GM23338 (cell line): ENCODE results near the gene NEMP1. TPM values are rescaled to one million over a fixed set of nuclear protein-coding genes. Genes with fewer than 3 reads are reported as not detected.

Source experiments
- ATAC-seq: fragments of 200-7000 bp; cut with Tn5 transposase; 3 replicates; pipeline ENCODE4 v1.9.1; 2020
- DNase-seq: peaks from one replicate; pipeline ENCODE4 v3.0.0-alpha.2; 2015; ENCODE audit warnings: low spot score
- H2AFZ ChIP-seq: fragments of 200-600 bp; sonication (generic); 2 replicates; pipeline ENCODE4 v1.8.0; 2016; ENCODE audit warnings: antibody characterized with exemption, mild to moderate bottlenecking, moderate library complexity
- H3F3A ChIP-seq: fragments of 200-600 bp; sonication (generic); replicated peaks from 2 replicates; pipeline ENCODE4 v1.8.0; 2017; ENCODE audit warnings: antibody characterized with exemption, mixed run types, low read depth
- H3K27ac ChIP-seq: fragments of 200-600 bp; sonication (generic); 2 replicates; pipeline ENCODE4 v1.6.1; 2016; ENCODE audit warnings: low read depth
- H3K27me3 ChIP-seq: fragments of 200-600 bp; sonication (generic); 2 replicates; pipeline ENCODE4 v1.8.0; 2016; ENCODE audit warnings: mild to moderate bottlenecking, mixed run types, moderate library complexity; ENCODE audit not compliant: insufficient read depth
- H3K36me3 ChIP-seq: fragments of 200-600 bp; sonication (generic); 2 replicates; pipeline ENCODE4 v1.8.0; 2016; ENCODE audit warnings: mild to moderate bottlenecking; ENCODE audit not compliant: insufficient read depth
- H3K4me1 ChIP-seq: fragments of 200-600 bp; sonication (generic); 2 replicates; pipeline ENCODE4 v1.8.0; 2016; ENCODE audit warnings: mild to moderate bottlenecking, moderate library complexity; ENCODE audit not compliant: insufficient read depth
- H3K4me2 ChIP-seq: fragments of 200-600 bp; sonication (generic); 2 replicates; pipeline ENCODE4 v1.7.1; 2017; ENCODE audit warnings: mixed run types
- H3K4me3 ChIP-seq: fragments of 200-600 bp; sonication (generic); 2 replicates; pipeline ENCODE4 v1.6.1; 2016; ENCODE audit warnings: mixed run types
- H3K79me2 ChIP-seq: fragments of 200-600 bp; sonication (generic); replicated peaks from 2 replicates; pipeline ENCODE4 v1.8.0; 2017; ENCODE audit warnings: mild to moderate bottlenecking; ENCODE audit not compliant: insufficient read depth
- H3K9me2 ChIP-seq: fragments of 200-600 bp; sonication (generic); 2 replicates; pipeline ENCODE4 v1.8.0; 2017; ENCODE audit not compliant: insufficient read depth
- H4K20me1 ChIP-seq: fragments of 200-600 bp; sonication (generic); replicated peaks from 2 replicates; pipeline ENCODE4 v1.8.0; 2017; ENCODE audit warnings: mild to moderate bottlenecking; ENCODE audit not compliant: insufficient read depth
- H3K27ac Mint-ChIP-seq: 2 replicates; pipeline ENCODE4 v1.8.0; 2020; ENCODE audit warnings: inconsistent platforms, mild to moderate bottlenecking, moderate library complexity, mixed read lengths
- H3K27me3 Mint-ChIP-seq: 3 replicates; pipeline ENCODE4 v1.8.0; 2022; ENCODE audit warnings: low read depth, mild to moderate bottlenecking, moderate library complexity, mixed read lengths, inconsistent platforms; ENCODE audit not compliant: insufficient read depth, poor library complexity
- H3K36me3 Mint-ChIP-seq: 3 replicates; pipeline ENCODE4 v1.8.0; 2021; ENCODE audit warnings: low read depth, mild to moderate bottlenecking, inconsistent platforms, moderate library complexity, mixed read lengths
- H3K4me1 Mint-ChIP-seq: 3 replicates; pipeline ENCODE4 v1.8.0; 2020; ENCODE audit warnings: mild to moderate bottlenecking, inconsistent platforms, mixed read lengths
- H3K4me3 Mint-ChIP-seq: 3 replicates; pipeline ENCODE4 v1.8.0; 2021; ENCODE audit warnings: moderate library complexity, mild to moderate bottlenecking, inconsistent platforms, mixed read lengths
- H3K9me3 Mint-ChIP-seq: 3 replicates; pipeline ENCODE4 v1.8.0; 2020; ENCODE audit warnings: moderate library complexity, mild to moderate bottlenecking, inconsistent platforms, mixed read lengths
- CREB1 ChIP-seq: fragments of 250-450 bp; sonication (Bioruptor Pico); IDR thresholded peaks from 2 replicates; pipeline ENCODE4 v1.5.0; 2020; ENCODE audit warnings: low read depth, mild to moderate bottlenecking, moderate library complexity
- EZH2phosphoT487 ChIP-seq: fragments of 200-600 bp; sonication (generic); IDR thresholded peaks from one replicate; pipeline ENCODE4 v1.8.1; 2018; ENCODE audit warnings: antibody characterized with exemption; ENCODE audit not compliant: unreplicated experiment
- STAT1 ChIP-seq: IDR thresholded peaks from one replicate; pipeline ENCODE4 v1.6.1; 2016; ENCODE audit warnings: antibody characterized with exemption; ENCODE audit not compliant: unreplicated experiment
- ZNF114 ChIP-seq: fragments of 250-450 bp; sonication (Bioruptor Pico); IDR thresholded peaks from 2 replicates; pipeline ENCODE4 v1.5.0; 2020; ENCODE audit warnings: mild to moderate bottlenecking, moderate library complexity
- ZNF331 ChIP-seq: fragments of 250-450 bp; sonication (Bioruptor Pico); IDR thresholded peaks from 2 replicates; pipeline ENCODE4 v1.5.0; 2020; ENCODE audit warnings: low read depth, mild to moderate bottlenecking, moderate library complexity
- polyA plus RNA-seq: library from polyadenylated mRNA; unstranded; fragments of >200 nt; fragmentation: Nextera tagmentation; extraction: Ambion mirVana; gene quantifications from 2 replicates; pipeline ENCODE4 v1.2.1, GENCODE V29; 2016
- total RNA-seq: library from RNA; depleted of rRNA; stranded (reverse); fragments of >200 nt; shearing (Covaris generic); gene quantifications from 2 replicates; pipeline ENCODE4 v1.2.3, GENCODE V29; 2014
- TF ChIP-seq, protein P1 (sequence below): IDR thresholded peaks from one replicate; pipeline ENCODE4 v1.6.1; 2018; ENCODE audit warnings: antibody characterized with exemption; ENCODE audit not compliant: unreplicated experiment
- TF ChIP-seq, protein P2 (sequence below): IDR thresholded peaks from 2 replicates; pipeline ENCODE4 v1.6.1; 2016; ENCODE audit warnings: antibody characterized with exemption
- TF ChIP-seq, protein P3 (sequence below), 2 experiments: fragments of 200-600 bp in 1 of 2; sonication (generic) in 1 of 2; conservative IDR thresholded peaks; 2 replicates each; pipeline versions ENCODE4 v1.5.1 to v1.6.1; 2016 to 2017; ENCODE audit warnings: antibody characterized with exemption in 2 of 2, low read depth in 2 of 2, mild to moderate bottlenecking in 2 of 2, moderate library complexity in 1 of 2

Gene NEMP1
- total and polyA plus RNA-seq, 2 experiments from 2014 or later, result 11.9 to 35.0 TPM

DNA sequence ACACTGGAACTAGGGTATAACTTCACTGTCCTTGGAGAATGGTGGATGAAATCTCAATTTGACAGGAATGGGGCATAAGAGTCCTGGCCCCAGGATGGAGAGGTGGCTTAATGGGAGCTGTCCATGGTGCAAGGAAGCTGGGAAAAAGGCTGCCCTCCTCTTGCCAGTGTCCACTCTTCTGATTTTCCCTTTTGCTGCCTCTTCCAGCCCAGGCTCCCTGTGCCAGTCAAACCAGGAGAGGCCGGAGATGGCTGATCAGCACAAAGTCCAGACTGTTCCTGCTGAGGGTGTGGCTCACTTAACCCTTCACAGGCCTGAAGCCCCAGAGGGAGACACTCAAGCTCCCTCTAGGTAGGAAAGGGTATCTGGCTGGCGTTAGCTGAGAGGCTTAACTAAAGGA is 28.7 kb downstream of the NEMP1 start, which contains the start of gene MYO1A:
TSS of gene MYO1A (minus strand) at position 240 of the 400 bp plus-strand sequence. CDS start 1,806 bp downstream, outside the sequence.
- Histone ChIP-seq H3K36me3 (no peaks in the 10 kb centered on the region), H3F3A (0 out of 2 replicates have a peak, but pooled peaks cover 2% of the 10 kb centered on the region), H4K20me1 (no peaks in the 10 kb centered on the region), H3K27ac (no peak within 1 kb of the TSS), H3K4me1 (no peaks in the 10 kb centered on the region), H3K4me2 (no peak within 1 kb of the TSS), H3K9me2 (no peaks in the 10 kb centered on the region; the same call in 1 of the 2 replicates), H3K27me3 (no peaks in the 10 kb centered on the region), H3K79me2 (no peaks in the 10 kb centered on the region), H3K4me3 (no peak within 1 kb of the TSS), H2AFZ (no peak within 1 kb of the TSS)
- H3K4me1 Mint-ChIP-seq, result peaks cover 2% of the 10 kb centered on the region; the same call in 1 of the 3 replicates
- H3K27ac Mint-ChIP-seq, result no peak within 1 kb of the TSS
- H3K4me3 Mint-ChIP-seq, result no peak within 1 kb of the TSS
- DNase-seq (peak; percentile 43), ATAC-seq (peak; percentile 67)
- TF ChIP-seq CREB1 (CRISPR knock-in tag), result no peak
- TF ChIP-seq, protein P1, sequence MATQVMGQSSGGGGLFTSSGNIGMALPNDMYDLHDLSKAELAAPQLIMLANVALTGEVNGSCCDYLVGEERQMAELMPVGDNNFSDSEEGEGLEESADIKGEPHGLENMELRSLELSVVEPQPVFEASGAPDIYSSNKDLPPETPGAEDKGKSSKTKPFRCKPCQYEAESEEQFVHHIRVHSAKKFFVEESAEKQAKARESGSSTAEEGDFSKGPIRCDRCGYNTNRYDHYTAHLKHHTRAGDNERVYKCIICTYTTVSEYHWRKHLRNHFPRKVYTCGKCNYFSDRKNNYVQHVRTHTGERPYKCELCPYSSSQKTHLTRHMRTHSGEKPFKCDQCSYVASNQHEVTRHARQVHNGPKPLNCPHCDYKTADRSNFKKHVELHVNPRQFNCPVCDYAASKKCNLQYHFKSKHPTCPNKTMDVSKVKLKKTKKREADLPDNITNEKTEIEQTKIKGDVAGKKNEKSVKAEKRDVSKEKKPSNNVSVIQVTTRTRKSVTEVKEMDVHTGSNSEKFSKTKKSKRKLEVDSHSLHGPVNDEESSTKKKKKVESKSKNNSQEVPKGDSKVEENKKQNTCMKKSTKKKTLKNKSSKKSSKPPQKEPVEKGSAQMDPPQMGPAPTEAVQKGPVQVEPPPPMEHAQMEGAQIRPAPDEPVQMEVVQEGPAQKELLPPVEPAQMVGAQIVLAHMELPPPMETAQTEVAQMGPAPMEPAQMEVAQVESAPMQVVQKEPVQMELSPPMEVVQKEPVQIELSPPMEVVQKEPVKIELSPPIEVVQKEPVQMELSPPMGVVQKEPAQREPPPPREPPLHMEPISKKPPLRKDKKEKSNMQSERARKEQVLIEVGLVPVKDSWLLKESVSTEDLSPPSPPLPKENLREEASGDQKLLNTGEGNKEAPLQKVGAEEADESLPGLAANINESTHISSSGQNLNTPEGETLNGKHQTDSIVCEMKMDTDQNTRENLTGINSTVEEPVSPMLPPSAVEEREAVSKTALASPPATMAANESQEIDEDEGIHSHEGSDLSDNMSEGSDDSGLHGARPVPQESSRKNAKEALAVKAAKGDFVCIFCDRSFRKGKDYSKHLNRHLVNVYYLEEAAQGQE, result peak; percentile 83
- no peaks in the 10 kb centered on the region for H3K27me3 Mint-ChIP-seq
- no peaks in the 10 kb centered on the region for H3K9me3 Mint-ChIP-seq
- H3K36me3 Mint-ChIP-seq, result peaks cover 9% of the 10 kb centered on the region; the same call in 2 of the 3 replicates

DNA sequence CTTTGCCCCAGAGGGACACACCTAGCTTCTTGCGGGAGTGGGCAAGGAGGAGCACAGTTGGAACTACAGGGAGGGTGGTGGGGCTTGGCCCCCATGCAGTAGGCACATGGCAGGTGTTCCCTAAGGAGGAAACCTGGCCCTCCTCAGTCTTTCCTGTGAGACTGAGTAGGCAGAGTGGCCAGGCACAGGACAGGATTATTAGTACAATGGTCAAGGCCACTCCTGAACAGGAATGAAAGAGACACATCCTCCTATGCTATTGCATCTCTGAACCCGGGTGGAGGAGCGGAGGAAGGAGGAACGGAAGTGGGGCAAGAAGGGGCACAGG is 29.5 kb downstream of the NEMP1 start:
- no peaks in the 10 kb centered on the region for H3K36me3 ChIP-seq
- no peaks in the 10 kb centered on the region; the same call in 1 of the 2 replicates for H3K9me2 ChIP-seq
- H3K27me3 ChIP-seq, result no peaks in the 10 kb centered on the region
- no peak overlapping the region for H2AFZ ChIP-seq
- no peak for DNase-seq
- H3F3A ChIP-seq, result 0 out of 2 replicates have a peak, but pooled peaks cover 2% of the 10 kb centered on the region
- no peak for ATAC-seq
- no peak overlapping the region for H3K4me3 ChIP-seq
- Mint-ChIP-seq H3K36me3 (peaks cover 6% of the 10 kb centered on the region; the same call in 2 of the 3 replicates), H3K9me3 (no peaks in the 10 kb centered on the region), H3K27me3 (no peaks in the 10 kb centered on the region), H3K4me3 (no peak overlapping the region), H3K4me1 (peaks cover 2% of the 10 kb centered on the region; the same call in 1 of the 3 replicates), H3K27ac (no peak overlapping the region)
- no peaks in the 10 kb centered on the region for H3K79me2 ChIP-seq
- no peak overlapping the region for H3K27ac ChIP-seq
- H3K4me2 ChIP-seq, result no peak overlapping the region
- no peaks in the 10 kb centered on the region for H3K4me1 ChIP-seq
- no peaks in the 10 kb centered on the region for H4K20me1 ChIP-seq
- TF ChIP-seq STAT1, result no peak
- TF ChIP-seq, protein P2, sequence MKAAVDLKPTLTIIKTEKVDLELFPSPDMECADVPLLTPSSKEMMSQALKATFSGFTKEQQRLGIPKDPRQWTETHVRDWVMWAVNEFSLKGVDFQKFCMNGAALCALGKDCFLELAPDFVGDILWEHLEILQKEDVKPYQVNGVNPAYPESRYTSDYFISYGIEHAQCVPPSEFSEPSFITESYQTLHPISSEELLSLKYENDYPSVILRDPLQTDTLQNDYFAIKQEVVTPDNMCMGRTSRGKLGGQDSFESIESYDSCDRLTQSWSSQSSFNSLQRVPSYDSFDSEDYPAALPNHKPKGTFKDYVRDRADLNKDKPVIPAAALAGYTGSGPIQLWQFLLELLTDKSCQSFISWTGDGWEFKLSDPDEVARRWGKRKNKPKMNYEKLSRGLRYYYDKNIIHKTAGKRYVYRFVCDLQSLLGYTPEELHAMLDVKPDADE, result no peak
- TF ChIP-seq, protein P1, result no peak
- TF ChIP-seq, protein P3, sequence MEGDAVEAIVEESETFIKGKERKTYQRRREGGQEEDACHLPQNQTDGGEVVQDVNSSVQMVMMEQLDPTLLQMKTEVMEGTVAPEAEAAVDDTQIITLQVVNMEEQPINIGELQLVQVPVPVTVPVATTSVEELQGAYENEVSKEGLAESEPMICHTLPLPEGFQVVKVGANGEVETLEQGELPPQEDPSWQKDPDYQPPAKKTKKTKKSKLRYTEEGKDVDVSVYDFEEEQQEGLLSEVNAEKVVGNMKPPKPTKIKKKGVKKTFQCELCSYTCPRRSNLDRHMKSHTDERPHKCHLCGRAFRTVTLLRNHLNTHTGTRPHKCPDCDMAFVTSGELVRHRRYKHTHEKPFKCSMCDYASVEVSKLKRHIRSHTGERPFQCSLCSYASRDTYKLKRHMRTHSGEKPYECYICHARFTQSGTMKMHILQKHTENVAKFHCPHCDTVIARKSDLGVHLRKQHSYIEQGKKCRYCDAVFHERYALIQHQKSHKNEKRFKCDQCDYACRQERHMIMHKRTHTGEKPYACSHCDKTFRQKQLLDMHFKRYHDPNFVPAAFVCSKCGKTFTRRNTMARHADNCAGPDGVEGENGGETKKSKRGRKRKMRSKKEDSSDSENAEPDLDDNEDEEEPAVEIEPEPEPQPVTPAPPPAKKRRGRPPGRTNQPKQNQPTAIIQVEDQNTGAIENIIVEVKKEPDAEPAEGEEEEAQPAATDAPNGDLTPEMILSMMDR (conservative IDR thresholded peaks at IDR 0.05; ENCODE audit: low read depth in 2 of 2), result no peak
- TF ChIP-seq CREB1 (CRISPR knock-in tag), result no peak
- no peak for TF ChIP-seq ZNF331 (CRISPR knock-in tag)
- TF ChIP-seq EZH2phosphoT487, result no peak
- no peak for TF ChIP-seq ZNF114 (CRISPR knock-in tag)
